H7 (cell line): ENCODE data around the gene FLOT1. TPM values are rescaled to one million over a fixed set of nuclear protein-coding genes. Genes with fewer than 3 reads are reported as not detected.
"Not testable (repeated sequence)": the region's sequence is repeated elsewhere in the genome, so short reads cannot be mapped to it uniquely, and the experiment has no call there.

Experiments
- DNase-seq: peaks from one replicate; pipeline ENCODE4 v3.0.0; 2012
- H3K27me3 ChIP-seq: 2 replicates; pipeline ENCODE4 v1.6.0; 2011; ENCODE audit warnings: mild to moderate bottlenecking, low read length; ENCODE audit not compliant: control insufficient read depth, insufficient read depth
- H3K36me3 ChIP-seq: replicated peaks from 2 replicates; pipeline ENCODE4 v1.5.1; 2011; ENCODE audit warnings: low read length; ENCODE audit not compliant: control insufficient read depth, insufficient read depth
- H3K4me3 ChIP-seq: 2 replicates; pipeline ENCODE4 v1.5.1; 2011; ENCODE audit warnings: low read depth, mild to moderate bottlenecking, control low read depth, low read length, moderate library complexity; ENCODE audit not compliant: insufficient read depth
- total RNA-seq: library from RNA; depleted of rRNA; stranded (reverse); fragments of >200 nt; shearing (Covaris generic); gene quantifications from 2 replicates; pipeline ENCODE4 v1.2.3, GENCODE V29; 2014

The FLOT1 gene
- total RNA-seq, 1 experiment from 2014 or later: 140 TPM

DNA sequence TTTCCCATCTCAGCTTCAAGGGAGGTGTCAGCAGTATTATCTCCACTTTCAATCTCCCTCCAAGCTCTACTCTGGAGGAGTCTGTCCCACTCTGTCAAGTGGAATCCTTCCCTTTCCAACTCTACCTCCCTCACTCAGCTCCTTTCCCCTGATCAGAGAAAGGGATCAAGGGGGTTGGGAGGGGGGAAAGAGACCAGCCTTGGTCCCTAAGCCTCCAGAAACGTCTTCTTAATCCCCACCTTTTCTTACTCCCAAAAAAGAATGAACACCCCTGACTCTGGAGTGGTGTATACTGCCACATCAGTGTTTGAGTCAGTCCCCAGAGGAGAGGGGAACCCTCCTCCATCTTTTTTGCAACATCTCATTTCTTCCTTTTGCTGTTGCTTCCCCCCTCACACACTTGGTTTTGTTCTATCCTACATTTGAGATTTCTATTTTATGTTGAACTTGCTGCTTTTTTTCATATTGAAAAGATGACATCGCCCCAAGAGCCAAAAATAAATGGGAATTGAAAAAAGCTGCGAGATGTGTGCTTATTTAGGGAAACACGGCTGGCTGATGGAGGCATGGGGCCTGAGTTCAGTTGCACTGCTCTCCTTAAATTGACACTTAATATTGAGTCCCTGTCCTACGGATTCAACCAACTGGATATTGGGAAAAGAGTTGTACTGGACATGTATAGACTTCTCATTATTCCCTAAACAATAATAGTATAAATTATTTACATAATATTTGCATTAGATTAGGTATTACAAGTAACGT lies 17.4 kb downstream of the FLOT1 start:
- Histone ChIP-seq H3K36me3 (peaks cover 42% of the 10 kb centered on the region), H3K4me3 (no peak overlapping the region), H3K27me3 (no peaks in the 10 kb centered on the region)
- no peak for DNase-seq

DNA sequence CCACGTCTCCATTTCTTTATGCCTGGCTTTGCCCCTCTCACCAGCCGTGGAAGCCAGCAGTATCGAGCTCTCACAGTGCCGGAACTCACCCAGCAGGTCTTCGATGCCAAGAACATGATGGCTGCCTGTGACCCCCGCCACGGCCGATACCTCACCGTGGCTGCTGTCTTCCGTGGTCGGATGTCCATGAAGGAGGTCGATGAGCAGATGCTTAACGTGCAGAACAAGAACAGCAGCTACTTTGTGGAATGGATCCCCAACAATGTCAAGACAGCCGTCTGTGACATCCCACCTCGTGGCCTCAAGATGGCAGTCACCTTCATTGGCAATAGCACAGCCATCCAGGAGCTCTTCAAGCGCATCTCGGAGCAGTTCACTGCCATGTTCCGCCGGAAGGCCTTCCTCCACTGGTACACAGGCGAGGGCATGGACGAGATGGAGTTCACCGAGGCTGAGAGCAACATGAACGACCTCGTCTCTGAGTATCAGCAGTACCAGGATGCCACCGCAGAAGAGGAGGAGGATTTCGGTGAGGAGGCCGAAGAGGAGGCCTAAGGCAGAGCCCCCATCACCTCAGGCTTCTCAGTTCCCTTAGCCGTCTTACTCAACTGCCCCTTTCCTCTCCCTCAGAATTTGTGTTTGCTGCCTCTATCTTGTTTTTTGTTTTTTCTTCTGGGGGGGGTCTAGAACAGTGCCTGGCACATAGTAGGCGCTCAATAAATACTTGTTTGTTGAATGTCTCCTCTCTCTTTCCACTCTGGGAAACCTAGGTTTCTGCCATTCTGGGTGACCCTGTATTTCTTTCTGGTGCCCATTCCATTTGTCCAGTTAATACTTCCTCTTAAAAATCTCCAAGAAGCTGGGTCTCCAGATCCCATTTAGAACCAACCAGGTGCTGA lies 18.4 kb downstream of the FLOT1 start:
- H3K27me3 ChIP-seq, H3K4me3 ChIP-seq, DNase-seq: not testable (repeated sequence)
- peaks cover 35% of the 10 kb centered on the region for H3K36me3 ChIP-seq

GRCh38 chr6:30723159-30723842 lies 19.2 kb downstream of the FLOT1 start:
- H3K36me3 ChIP-seq: peaks cover 35% of the 10 kb centered on the region
- not testable (repeated sequence) for H3K4me3 ChIP-seq, DNase-seq, H3K27me3 ChIP-seq

DNA sequence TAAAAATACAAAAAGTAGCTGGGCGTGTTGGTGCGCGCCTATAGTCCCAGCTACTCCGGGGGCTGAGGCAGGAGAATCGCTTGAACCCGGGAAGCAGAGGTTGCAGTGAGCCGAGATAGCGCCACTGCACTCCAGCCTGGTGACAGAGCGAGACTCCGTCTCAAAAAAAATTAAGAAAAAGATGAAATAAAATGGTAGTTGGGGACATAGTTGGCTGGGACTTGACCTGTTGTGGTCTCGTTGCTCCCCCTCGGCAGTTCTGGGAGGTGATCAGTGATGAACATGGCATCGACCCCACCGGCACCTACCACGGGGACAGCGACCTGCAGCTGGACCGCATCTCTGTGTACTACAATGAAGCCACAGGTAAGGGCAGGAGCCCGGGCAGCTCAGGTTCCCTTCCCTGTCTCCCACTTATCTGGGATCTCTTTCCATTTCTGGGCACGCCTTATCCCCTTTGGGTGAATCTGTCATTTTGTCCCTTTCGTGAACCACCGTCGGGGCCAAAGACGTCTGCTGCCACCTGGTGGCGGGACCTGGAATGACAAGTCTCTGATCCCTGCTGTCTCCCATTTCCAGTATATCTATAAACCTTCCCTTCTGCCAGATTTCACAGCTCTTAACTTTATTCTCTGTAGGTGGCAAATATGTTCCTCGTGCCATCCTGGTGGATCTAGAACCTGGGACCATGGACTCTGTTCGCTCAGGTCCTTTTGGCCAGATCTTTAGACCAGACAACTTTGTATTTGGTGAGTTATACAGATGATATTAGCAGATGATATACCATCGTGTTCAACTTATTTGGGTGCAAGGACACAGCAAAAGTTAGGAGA lies 20.0 kb downstream of the FLOT1 start:
- peak; percentile 78 for DNase-seq
- Histone ChIP-seq H3K36me3 (peaks cover 30% of the 10 kb centered on the region), H3K27me3 (no peaks in the 10 kb centered on the region), H3K4me3 (peak overlapping the region; percentile 78)

DNA sequence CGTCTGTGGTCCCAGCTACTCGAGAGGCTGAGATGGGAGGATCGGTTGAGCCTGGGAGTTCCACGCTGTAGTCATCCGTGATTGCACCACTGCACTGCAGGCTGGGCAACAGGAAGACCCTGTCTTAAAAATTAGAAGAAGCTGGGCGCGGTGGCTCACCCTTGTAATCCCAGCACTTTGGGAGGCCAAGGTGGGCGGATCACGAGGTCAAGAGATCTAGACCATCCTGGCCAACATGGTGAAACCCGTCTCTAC lies 20.5 kb downstream of the FLOT1 start:
- peaks cover 30% of the 10 kb centered on the region for H3K36me3 ChIP-seq
- H3K27me3 ChIP-seq, DNase-seq: not testable (repeated sequence)
- peak overlapping the region; percentile 78 for H3K4me3 ChIP-seq

DNA sequence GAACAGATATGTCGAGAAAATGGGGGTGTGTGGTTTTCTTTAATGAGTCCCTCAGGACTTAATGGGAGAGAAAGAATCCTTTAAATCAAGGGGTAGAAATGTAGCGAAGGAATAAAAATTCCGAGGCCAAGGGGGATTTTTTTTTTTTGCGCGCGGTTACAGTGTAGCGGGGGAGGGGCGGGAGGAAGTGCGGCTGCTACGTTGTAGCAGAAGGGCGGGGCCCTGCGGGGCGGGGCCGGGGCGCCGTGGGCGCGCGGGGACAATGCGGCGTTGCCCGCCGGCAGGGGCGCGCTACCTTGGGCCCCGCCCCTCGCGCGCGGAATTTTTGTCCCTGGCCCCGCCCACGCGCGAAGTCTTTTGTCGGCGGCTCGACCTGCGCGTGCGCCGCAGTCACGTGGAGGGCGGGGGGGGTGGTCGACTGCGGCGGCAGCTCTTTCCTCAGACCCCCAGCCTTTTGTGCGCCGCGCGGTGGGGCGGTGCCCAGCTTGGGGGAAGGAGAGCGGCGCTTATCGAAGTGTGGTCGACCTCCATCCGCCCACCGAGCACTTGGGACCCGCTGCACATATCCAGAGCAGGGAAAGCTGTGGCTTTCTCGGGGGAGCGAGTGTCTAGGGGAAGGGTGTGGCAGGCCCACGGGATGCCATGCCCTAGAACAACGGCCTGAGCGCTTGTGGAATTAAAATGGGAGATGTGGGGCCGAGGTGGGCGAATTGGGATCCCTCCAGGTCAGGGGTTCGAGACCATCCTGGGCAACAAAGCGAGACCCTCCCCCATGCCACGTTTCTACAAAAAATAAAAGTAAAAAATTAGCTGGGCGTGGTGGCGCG lies 21.1 kb downstream of the FLOT1 start:
- no peaks in the 10 kb centered on the region for H3K27me3 ChIP-seq
- DNase-seq: peak; percentile 96
- H3K36me3 ChIP-seq: peaks cover 30% of the 10 kb centered on the region
- peak overlapping the region; percentile 78 for H3K4me3 ChIP-seq

DNA sequence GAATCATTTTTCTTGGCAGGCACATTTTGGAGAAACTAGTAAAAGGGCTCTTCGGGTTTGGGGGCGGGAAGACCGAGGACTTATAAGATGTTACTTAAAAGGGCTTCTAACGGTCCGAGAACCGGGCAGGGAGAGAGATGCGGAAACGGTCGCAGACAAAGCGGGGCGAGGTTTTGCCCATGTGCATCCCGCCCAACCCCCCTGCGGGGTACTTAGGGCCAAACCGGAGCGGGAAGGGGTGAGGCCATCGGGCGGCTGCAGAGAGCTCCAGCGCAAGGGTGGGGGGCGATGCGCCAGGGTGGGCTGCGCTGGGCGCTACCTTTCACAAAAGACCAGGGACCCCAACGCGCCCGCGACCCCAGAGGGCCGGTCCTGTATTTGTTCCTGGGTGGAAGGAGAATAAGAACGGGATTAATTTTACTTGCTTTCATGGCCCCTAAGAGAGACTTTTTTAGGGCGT lies 21.7 kb downstream of the FLOT1 start:
- DNase-seq: peak; percentile 82
- H3K36me3 ChIP-seq: peaks cover 30% of the 10 kb centered on the region
- no peaks in the 10 kb centered on the region for H3K27me3 ChIP-seq
- peak overlapping the region; percentile 78 for H3K4me3 ChIP-seq

- H3K4me3 ChIP-seq: peak within 1 kb of the TSS; percentile 78
- peak; percentile 95 for DNase-seq
- no peaks in the 10 kb centered on the region for H3K27me3 ChIP-seq
- peaks cover 30% of the 10 kb centered on the region for H3K36me3 ChIP-seq
Observed at GRCh38 chr6:30719791-30720737, 22.4 kb downstream of the FLOT1 start, which contains the start of gene TUBB. Gene TUBB, plus strand, starts transcription at chr6:30720352. Its CDS starts 155 bp downstream, at chr6:30720507.

- H3K36me3 ChIP-seq: peaks cover 26% of the 10 kb centered on the region
Observed at GRCh38 chr6:30719356-30719755, 23.1 kb downstream of the FLOT1 start.

DNA sequence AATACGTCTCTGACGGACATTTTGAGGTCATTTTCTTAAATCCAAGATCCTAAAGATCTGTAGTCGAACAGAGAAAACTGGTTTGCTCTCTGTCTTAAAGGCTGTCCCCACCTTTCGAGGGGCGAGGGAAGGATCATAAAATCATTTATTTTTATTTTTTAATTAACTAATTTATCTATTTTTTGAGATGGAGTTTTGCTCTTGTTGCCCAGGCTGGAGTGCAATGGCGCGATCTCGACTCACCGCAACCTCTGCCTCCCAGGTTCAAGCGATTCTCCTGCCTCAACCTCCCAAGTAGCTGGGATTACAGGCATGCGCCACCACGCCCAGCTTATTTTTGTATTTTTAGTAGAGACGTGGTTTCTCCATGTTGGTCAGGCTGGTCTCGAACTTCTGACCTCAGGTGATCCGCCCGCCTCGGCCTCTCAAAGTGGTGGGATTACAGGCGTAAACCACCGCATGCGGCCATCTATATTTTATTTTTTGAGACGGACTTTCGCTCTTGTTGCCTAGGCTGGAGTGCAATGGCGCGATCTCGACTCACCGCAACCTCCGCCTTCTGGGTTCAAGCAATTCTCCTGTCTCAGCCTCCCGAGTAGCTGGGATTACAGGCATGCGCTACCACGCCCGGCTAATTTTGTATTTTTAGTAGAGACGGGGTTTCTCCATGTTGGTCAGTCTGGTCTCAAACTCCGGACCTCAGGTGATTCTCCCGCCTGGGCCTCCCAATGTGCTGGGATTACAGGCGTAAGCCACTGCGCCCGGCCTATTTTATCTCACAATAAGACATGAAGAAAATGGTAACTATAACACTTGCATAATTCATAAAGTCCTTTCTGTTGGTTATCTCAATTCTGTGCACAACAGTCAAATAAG lies 24.4 kb downstream of the FLOT1 start:
- not testable (repeated sequence) for H3K27me3 ChIP-seq, DNase-seq
- H3K36me3 ChIP-seq: peaks cover 21% of the 10 kb centered on the region
- peak overlapping the region; percentile 77 for H3K4me3 ChIP-seq

More at GRCh38 chr6:30719356-30719755, 23.1 kb downstream of the FLOT1 start:
- Histone ChIP-seq H3K4me3 (peak overlapping the region; percentile 55), H3K27me3 (no peaks in the 10 kb centered on the region)
- peak; percentile 36 for DNase-seq

DNA sequence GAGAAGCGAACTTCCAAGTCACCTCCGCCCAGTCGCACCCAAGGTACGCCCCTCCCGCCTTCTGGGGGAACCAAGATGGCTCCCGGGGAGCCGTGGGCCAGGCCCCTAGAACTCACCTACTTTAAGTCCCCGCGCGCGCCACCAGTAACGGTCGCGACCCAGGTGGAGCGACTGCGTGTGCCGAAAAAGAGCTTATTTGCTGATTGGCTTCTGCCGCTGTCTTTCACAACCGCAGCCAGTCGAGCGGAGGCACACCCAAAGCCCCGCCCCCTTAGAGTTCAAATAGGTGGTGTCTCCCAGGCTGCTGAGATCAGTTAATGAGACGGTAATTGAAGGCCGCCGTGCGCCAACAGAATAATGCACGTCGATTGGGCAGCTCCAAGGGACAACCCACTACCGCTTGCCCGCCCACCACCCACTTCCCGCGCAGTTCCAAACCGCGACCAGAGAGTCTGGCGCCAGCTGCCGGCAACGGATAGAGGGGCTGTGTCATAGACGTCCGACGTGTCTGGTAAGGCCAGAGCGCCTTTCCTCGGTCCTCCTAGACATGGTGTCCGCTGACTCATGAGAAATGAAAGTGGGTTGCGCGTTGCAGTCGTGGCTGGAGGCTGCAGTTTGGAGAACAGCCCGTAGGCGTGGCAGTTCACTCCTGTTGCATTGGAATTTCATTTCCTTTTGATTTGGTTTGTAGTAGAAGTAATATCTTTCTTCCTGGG lies 25.2 kb downstream of the FLOT1 start, which contains the start of gene MDC1:
Gene MDC1, minus strand, starts transcription at position 153 of the 716 bp plus-strand sequence. CDS start 2,106 bp downstream, outside the sequence.
- Histone ChIP-seq H3K36me3 (peaks cover 22% of the 10 kb centered on the region), H3K4me3 (peak within 1 kb of the TSS; percentile 77), H3K27me3 (no peaks in the 10 kb centered on the region)
- DNase-seq: peak; percentile 97
